SU-DHL-6 (cell line): ENCODE measurements around the gene PRDX1.

Experiments
- H2AFZ ChIP-seq: fragments of 200-600 bp; sonication (generic); 2 replicates; pipeline ENCODE4 v1.6.1; 2014; ENCODE audit warnings: low read depth, mild to moderate bottlenecking, moderate library complexity, mixed read lengths, antibody characterized with exemption, low read length; ENCODE audit not compliant: severe bottlenecking
- H3F3A ChIP-seq: fragments of 200-600 bp; shearing (Covaris generic); 2 replicates; pipeline ENCODE4 v1.6.0; 2016; ENCODE audit warnings: antibody characterized with exemption, mild to moderate bottlenecking; ENCODE audit not compliant: insufficient read depth
- H3K27ac ChIP-seq: fragments of 200-600 bp; sonication (generic); 2 replicates; pipeline ENCODE4 v1.5.1; 2016; ENCODE audit warnings: low read depth, mild to moderate bottlenecking, low read length, moderate library complexity, mixed read lengths
- H3K27me3 ChIP-seq: fragments of 200-600 bp; sonication (generic), shearing (Covaris generic); 2 replicates; pipeline ENCODE4 v1.6.0; 2014; ENCODE audit warnings: mild to moderate bottlenecking, low read length
- H3K36me3 ChIP-seq: fragments of 200-600 bp; sonication (generic); 2 replicates; pipeline ENCODE4 v1.6.1; 2014; ENCODE audit warnings: mild to moderate bottlenecking, low read length, mixed read lengths
- H3K4me2 ChIP-seq: fragments of 300-600, 200-600 bp; shearing (Covaris generic), sonication (generic); 2 replicates; pipeline ENCODE4 v1.6.0; 2014; ENCODE audit warnings: low read length, low read depth, mild to moderate bottlenecking; ENCODE audit not compliant: poor library complexity, severe bottlenecking
- H3K4me3 ChIP-seq: fragments of 200-600 bp; sonication (generic); 2 replicates; pipeline ENCODE4 v1.5.1; 2014; ENCODE audit warnings: antibody characterized with exemption, low read length, mild to moderate bottlenecking, mixed read lengths; ENCODE audit not compliant: insufficient read depth, poor library complexity, severe bottlenecking
- H3K79me2 ChIP-seq: fragments of 200-600 bp; sonication (generic); 2 replicates; pipeline ENCODE4 v1.6.1; 2014; ENCODE audit warnings: mild to moderate bottlenecking, low read length, moderate library complexity; ENCODE audit not compliant: insufficient read depth
- H3K9ac ChIP-seq: fragments of 200-600 bp; sonication (generic); 2 replicates; pipeline ENCODE4 v1.7.0; 2014; ENCODE audit warnings: mild to moderate bottlenecking, low read length
- H3K9me2 ChIP-seq: fragments of 200-600 bp; sonication (generic); replicated peaks from 2 replicates; pipeline ENCODE4 v1.6.1; 2014; ENCODE audit warnings: low read length; ENCODE audit not compliant: insufficient read depth
- H3K9me3 ChIP-seq: fragments of 200-600 bp; sonication (generic); 2 replicates; pipeline ENCODE4 v1.6.1; 2014; ENCODE audit warnings: low read length, mixed read lengths; ENCODE audit not compliant: insufficient read depth
- H4K20me1 ChIP-seq: fragments of 200-600 bp; sonication (generic); 2 replicates; pipeline ENCODE4 v1.6.1; 2014; ENCODE audit warnings: low read depth, mild to moderate bottlenecking, antibody characterized with exemption, low read length, moderate library complexity, mixed read lengths
- EZH2phosphoT487 ChIP-seq: fragments of 200-600 bp; sonication (generic), shearing (Covaris generic); conservative IDR thresholded peaks from 2 replicates; pipeline ENCODE4 v1.6.1; 2018; ENCODE audit warnings: mild to moderate bottlenecking, antibody characterized with exemption, low read length, moderate library complexity, mixed read lengths
- TF ChIP-seq, protein P1 (sequence below): fragments of 200-600 bp; sonication (generic); IDR thresholded peaks from one replicate; pipeline ENCODE4 v1.5.1; 2017; ENCODE audit warnings: antibody characterized with exemption, mild to moderate bottlenecking, low read length, moderate library complexity; ENCODE audit not compliant: insufficient read depth, poor library complexity, severe bottlenecking

PRDX1 gene

DNA sequence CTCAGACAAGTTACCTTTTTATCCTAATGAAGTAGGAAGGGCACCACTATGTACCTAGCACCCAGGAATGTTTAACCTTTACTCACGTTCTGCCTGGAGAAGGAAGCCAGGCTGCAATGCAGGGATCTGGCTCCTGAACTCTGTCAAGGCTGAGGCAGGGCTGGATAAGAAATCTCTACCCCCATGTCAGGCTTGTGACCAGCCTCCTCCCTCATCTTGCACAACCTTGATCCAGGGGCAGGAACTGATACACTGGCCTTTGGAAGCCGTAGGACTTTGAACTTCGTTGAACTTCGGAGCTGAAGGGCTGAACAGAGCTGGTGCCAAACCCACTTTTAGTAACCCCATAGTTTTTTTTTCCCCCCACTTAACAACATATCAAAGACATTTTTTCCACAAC, 20.9 kb upstream of the PRDX1 start:
- Histone ChIP-seq H3K79me2 (no peaks in the 10 kb centered on the region), H2AFZ (no peak overlapping the region), H4K20me1 (no peaks in the 10 kb centered on the region), H3K27ac (no peak overlapping the region), H3K9ac (no peak overlapping the region), H3F3A (no peaks in the 10 kb centered on the region), H3K36me3 (no peaks in the 10 kb centered on the region), H3K4me3 (no peak overlapping the region), H3K27me3 (no peaks in the 10 kb centered on the region), H3K9me2 (no peaks in the 10 kb centered on the region), H3K4me2 (no peak overlapping the region), H3K9me3 (no peaks in the 10 kb centered on the region)
- no peak for TF ChIP-seq EZH2phosphoT487
- TF ChIP-seq, protein P1, sequence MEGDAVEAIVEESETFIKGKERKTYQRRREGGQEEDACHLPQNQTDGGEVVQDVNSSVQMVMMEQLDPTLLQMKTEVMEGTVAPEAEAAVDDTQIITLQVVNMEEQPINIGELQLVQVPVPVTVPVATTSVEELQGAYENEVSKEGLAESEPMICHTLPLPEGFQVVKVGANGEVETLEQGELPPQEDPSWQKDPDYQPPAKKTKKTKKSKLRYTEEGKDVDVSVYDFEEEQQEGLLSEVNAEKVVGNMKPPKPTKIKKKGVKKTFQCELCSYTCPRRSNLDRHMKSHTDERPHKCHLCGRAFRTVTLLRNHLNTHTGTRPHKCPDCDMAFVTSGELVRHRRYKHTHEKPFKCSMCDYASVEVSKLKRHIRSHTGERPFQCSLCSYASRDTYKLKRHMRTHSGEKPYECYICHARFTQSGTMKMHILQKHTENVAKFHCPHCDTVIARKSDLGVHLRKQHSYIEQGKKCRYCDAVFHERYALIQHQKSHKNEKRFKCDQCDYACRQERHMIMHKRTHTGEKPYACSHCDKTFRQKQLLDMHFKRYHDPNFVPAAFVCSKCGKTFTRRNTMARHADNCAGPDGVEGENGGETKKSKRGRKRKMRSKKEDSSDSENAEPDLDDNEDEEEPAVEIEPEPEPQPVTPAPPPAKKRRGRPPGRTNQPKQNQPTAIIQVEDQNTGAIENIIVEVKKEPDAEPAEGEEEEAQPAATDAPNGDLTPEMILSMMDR, result no peak

DNA sequence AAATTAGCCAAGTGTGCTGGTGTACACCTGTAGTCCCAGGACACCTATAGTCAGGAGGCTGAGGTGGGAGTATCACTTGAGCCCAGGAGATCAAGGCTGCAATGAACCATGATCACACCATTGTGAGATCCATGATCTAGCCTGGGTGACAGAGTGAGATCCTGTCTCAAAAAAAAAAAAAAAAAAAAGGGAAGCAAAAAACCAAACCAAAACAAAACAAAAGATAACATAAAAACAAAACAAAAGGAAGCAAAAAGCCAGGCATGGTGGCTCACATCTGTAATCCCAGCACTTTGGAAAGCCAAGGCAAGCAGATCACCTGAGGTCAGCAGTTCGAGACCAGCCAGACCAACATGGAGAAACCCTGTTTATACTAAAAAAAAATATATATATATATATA, 19.5 kb upstream of the PRDX1 start:
- Histone ChIP-seq H3F3A (no peaks in the 10 kb centered on the region), H3K9me2 (no peaks in the 10 kb centered on the region), H3K27me3 (no peaks in the 10 kb centered on the region), H3K79me2 (no peaks in the 10 kb centered on the region), H3K36me3 (no peaks in the 10 kb centered on the region), H3K27ac (no peak overlapping the region), H3K9ac (no peak overlapping the region), H3K4me2 (no peak overlapping the region), H3K4me3 (no peak overlapping the region), H4K20me1 (no peaks in the 10 kb centered on the region), H3K9me3 (no peaks in the 10 kb centered on the region), H2AFZ (no peak overlapping the region)
- TF ChIP-seq EZH2phosphoT487, result no peak
- TF ChIP-seq, protein P1, result no peak

DNA sequence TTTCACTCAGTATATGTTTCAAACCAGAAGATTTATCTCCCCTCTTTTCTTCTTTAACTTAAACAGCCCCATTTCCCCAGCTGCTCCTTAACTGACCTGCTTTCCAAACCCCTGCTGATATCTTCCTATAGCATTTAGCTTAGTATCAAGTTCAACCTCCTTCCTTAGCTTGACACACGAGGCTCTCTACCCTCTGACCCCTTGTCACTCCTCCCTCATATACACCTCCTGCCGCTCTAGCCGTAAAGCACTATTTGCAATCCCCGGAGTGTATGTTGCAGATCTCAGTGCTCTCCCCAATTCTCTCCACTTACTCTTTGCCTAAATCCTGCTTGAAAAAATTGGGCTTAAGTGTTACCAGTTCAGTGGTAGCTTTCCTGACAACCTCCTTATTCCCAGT, 15.2 kb upstream of the PRDX1 start:
- H3K4me2 ChIP-seq, result no peak overlapping the region
- H3K4me3 ChIP-seq, result no peak overlapping the region
- H2AFZ ChIP-seq, result no peak overlapping the region
- H3F3A ChIP-seq, result no peaks in the 10 kb centered on the region
- no peaks in the 10 kb centered on the region for H3K79me2 ChIP-seq
- no peak overlapping the region for H3K9ac ChIP-seq
- no peaks in the 10 kb centered on the region for H3K36me3 ChIP-seq
- no peaks in the 10 kb centered on the region for H3K27me3 ChIP-seq
- TF ChIP-seq, protein P1, result no peak
- TF ChIP-seq EZH2phosphoT487, result no peak
- H3K27ac ChIP-seq, result no peak overlapping the region
- no peaks in the 10 kb centered on the region for H3K9me3 ChIP-seq
- no peaks in the 10 kb centered on the region for H4K20me1 ChIP-seq
- no peaks in the 10 kb centered on the region for H3K9me2 ChIP-seq
